ENCODE data around the gene SH3BP1.

SH3BP1 gene

DNA sequence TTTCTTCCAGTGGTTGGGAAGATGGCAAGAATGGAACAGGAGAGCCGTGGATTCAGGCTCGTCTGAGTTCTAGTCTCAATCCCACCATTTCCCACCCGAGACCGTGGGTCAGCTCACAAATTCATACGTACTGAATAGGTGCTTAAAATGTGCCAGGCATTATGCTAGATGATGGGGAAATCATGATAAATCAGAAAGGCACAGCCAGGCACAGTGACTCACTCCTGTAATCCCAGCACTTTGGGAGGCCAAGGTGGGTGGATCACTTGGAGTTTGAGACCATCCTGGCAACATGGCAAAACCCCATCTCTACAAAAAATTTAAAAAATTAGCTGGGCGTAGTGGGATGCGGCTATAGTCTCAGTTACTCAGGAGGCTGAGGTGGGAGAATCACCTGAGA lies 64.4 kb downstream of the SH3BP1 start:
- H3K27ac ChIP-seq = no peak overlapping the region
- TF ChIP-seq ZFX (IDR thresholded peaks at IDR 0.05; ENCODE audit: borderline replicate concordance) = no peak
- TF ChIP-seq CTCF (IDR thresholded peaks at IDR 0.05) = no peak

GRCh38 chr22:37704645-37705044 lies 65.2 kb downstream of the SH3BP1 start:
- TF ChIP-seq CTCF (IDR thresholded peaks at IDR 0.05) (no peak), ZFX (IDR thresholded peaks at IDR 0.05; ENCODE audit: borderline replicate concordance) (no peak)
- H3K27ac ChIP-seq = no peak overlapping the region

GRCh38 chr22:37705205-37705604 lies 65.7 kb downstream of the SH3BP1 start:
- no peak overlapping the region for H3K27ac ChIP-seq
- TF ChIP-seq ZFX (IDR thresholded peaks at IDR 0.05; ENCODE audit: borderline replicate concordance) (no peak), CTCF (IDR thresholded peaks at IDR 0.05) (no peak)

Measured in 22Rv1 (cell line).